Breast epithelium (tissue), 4 donors: Measurements from ENCODE around the gene ADA. TPM values are rescaled to one million over a fixed set of nuclear protein-coding genes. Genes with fewer than 3 reads are reported as not detected.

Experiments used
- DNase-seq, 2 donors: peaks; one replicate each; pipeline ENCODE4 v3.0.0-alpha.2; 2019; ENCODE audit warnings: low spot score in 2 of 2
- H3K27ac ChIP-seq, 2 donors: fragments of 200-600 bp; sonication (generic) in 1 of 2; one replicate each; pipeline ENCODE4 v1.5.1; 2016 to 2019; ENCODE audit warnings: mild to moderate bottlenecking in 1 of 2
- H3K27me3 ChIP-seq, 2 donors: fragments of 200-600 bp; sonication (generic) in 1 of 2; one replicate each; pipeline versions ENCODE4 v1.5.1 to v1.6.0; 2017 to 2019; ENCODE audit warnings: control low read depth in 1 of 2, mild to moderate bottlenecking in 1 of 2
- H3K36me3 ChIP-seq: fragments of 200-600 bp; one replicate; pipeline ENCODE4 v1.5.1; 2019
- H3K4me1 ChIP-seq, 2 donors: fragments of 200-600 bp; sonication (generic); one replicate each; pipeline ENCODE4 v1.5.1; 2016 to 2019; ENCODE audit warnings: control low read depth in 1 of 2
- H3K4me3 ChIP-seq, 3 donors: fragments of 200-600 bp; sonication (generic); 1 replicate in 2 of 3; 2 replicates in 1 of 3; pipeline ENCODE4 v1.5.1; 2016 to 2019; ENCODE audit warnings: mild to moderate bottlenecking in 3 of 3, moderate library complexity in 2 of 3
- H3K9me3 ChIP-seq, 2 donors: fragments of 200-600 bp; sonication (generic) in 1 of 2; one replicate each; pipeline ENCODE4 v1.5.1; 2016 to 2019; ENCODE audit warnings: control low read depth in 1 of 2
- CTCF ChIP-seq, 3 donors: fragments of 450-650 bp; IDR thresholded peaks; one replicate each; pipeline ENCODE4 v1.5.1; 2016 to 2017; ENCODE audit warnings: antibody characterized with exemption in 3 of 3, mild to moderate bottlenecking in 3 of 3, moderate library complexity in 3 of 3
- POLR2A ChIP-seq: fragments of 450-650 bp; IDR thresholded peaks from one replicate; pipeline ENCODE4 v1.6.1; 2016; ENCODE audit warnings: antibody characterized with exemption, mild to moderate bottlenecking, moderate library complexity
- POLR2AphosphoS5 ChIP-seq, 3 donors: sonication (generic); formaldehyde crosslinking; IDR thresholded peaks; one replicate each; pipeline ENCODE4 v1.6.1; 2017; ENCODE audit warnings: antibody characterized with exemption in 3 of 3
- intact Hi-C: fragments of 100-400 bp; cut with DNase I; formaldehyde crosslinking; loops from one replicate; pipeline ENCODE4 v1.15.1; 2023; ENCODE audit warnings: low total_unique reads
- total RNA-seq, 3 donors: library from RNA; depleted of rRNA; stranded (reverse); fragments of >200 nt; gene quantifications; one replicate each; pipeline ENCODE4 v1.1.0, GENCODE V29; 2016

ADA gene
- total RNA-seq, 3 donors from 2014 or later = 5.7 to 46.2 (median 11.5) TPM

- DNase-seq = no peak
- peaks cover 0 to 3% of the 10 kb centered on the region in 2 donors for H3K4me1 ChIP-seq
- intact Hi-C loops = no loop called here
Observed at GRCh38 chr20:44582311-44583025, 69.0 kb downstream of the ADA start, which contains the start of gene PKIG. PKIG (plus strand) TSS chr20:44582579; CDS start chr20:44614557, 31,978 bp downstream.

GRCh38 chr20:44581515-44581914, 70.0 kb downstream of the ADA start:
- Histone ChIP-seq H3K9me3 (no peaks in the 10 kb centered on the region), H3K4me3 (no peak overlapping the region), H3K36me3 (no peaks in the 10 kb centered on the region), H3K27ac (peak overlapping the region; percentile 63 to 82), H3K27me3 (no peaks in the 10 kb centered on the region), H3K4me1 (peaks cover 0 to 3% of the 10 kb centered on the region in 2 donors)
- TF ChIP-seq POLR2A (no peak), CTCF (IDR thresholded peaks at IDR 0.05) (no peak)
- intact Hi-C loops = no loop called here
- no peak for DNase-seq

More at GRCh38 chr20:44582311-44583025, 69.0 kb downstream of the ADA start, which contains the start of gene PKIG:
- peak within 1 kb of the TSS; percentile 63 to 82 for H3K27ac ChIP-seq
- H3K36me3 ChIP-seq = no peaks in the 10 kb centered on the region
- H3K27me3 ChIP-seq = no peaks in the 10 kb centered on the region
- no peaks in the 10 kb centered on the region for H3K9me3 ChIP-seq
- H3K4me3 ChIP-seq = peak within 1 kb of the TSS; percentile 21 to 64 (median 28)
- TF ChIP-seq POLR2A (no peak), POLR2AphosphoS5 (IDR thresholded peaks at IDR 0.05) (peak in 2 of 3 donors; percentile 24 to 35), CTCF (IDR thresholded peaks at IDR 0.05) (no peak)

GRCh38 chr20:44580581-44581268, 70.8 kb downstream of the ADA start:
- no peak overlapping the region for H3K4me3 ChIP-seq
- H3K36me3 ChIP-seq = no peaks in the 10 kb centered on the region
- intact Hi-C loops = no loop called here
- TF ChIP-seq POLR2AphosphoS5 (IDR thresholded peaks at IDR 0.05) (no peak), CTCF (IDR thresholded peaks at IDR 0.05) (no peak), POLR2A (no peak)
- DNase-seq = no peak
- H3K4me1 ChIP-seq = peaks cover 0 to 3% of the 10 kb centered on the region in 2 donors
- H3K9me3 ChIP-seq = no peaks in the 10 kb centered on the region
- H3K27me3 ChIP-seq = no peaks in the 10 kb centered on the region
- H3K27ac ChIP-seq = peak overlapping the region in 1 of 2 donors; percentile 82

GRCh38 chr20:44579313-44580081, 72.0 kb downstream of the ADA start:
- Histone ChIP-seq H3K4me1 (peaks cover 0 to 3% of the 10 kb centered on the region in 2 donors), H3K27ac (peak overlapping the region; percentile 21 to 56), H3K27me3 (no peaks in the 10 kb centered on the region), H3K36me3 (no peaks in the 10 kb centered on the region), H3K9me3 (no peaks in the 10 kb centered on the region), H3K4me3 (no peak overlapping the region)
- no peak for DNase-seq
- TF ChIP-seq CTCF (IDR thresholded peaks at IDR 0.05) (no peak), POLR2A (no peak), POLR2AphosphoS5 (IDR thresholded peaks at IDR 0.05) (no peak)
- intact Hi-C loops = no loop called here
